Endothelial cell of umbilical vein (primary cell): ENCODE data around the gene ECHDC1.

ENCODE experiments used
- CTCF ChIP-seq, 2 donors: IDR thresholded peaks; 1 replicate in 1 of 2; 2 replicates in 1 of 2; pipeline ENCODE4 v1.5.1; 2011; ENCODE audit warnings: low read length in 2 of 2, mild to moderate bottlenecking in 2 of 2, moderate library complexity in 2 of 2, control low read depth in 1 of 2, inconsistent platforms in 1 of 2, low read depth in 1 of 2; ENCODE audit not compliant: insufficient read depth in 1 of 2; ENCODE audit errors: extremely low read depth in 1 of 2
- FOS ChIP-seq: IDR thresholded peaks from 2 replicates; pipeline ENCODE4 v1.6.1; 2011; ENCODE audit warnings: mild to moderate bottlenecking, low read length, moderate library complexity, borderline replicate concordance; ENCODE audit not compliant: insufficient read depth
- MAX ChIP-seq: IDR thresholded peaks from 2 replicates; pipeline ENCODE4 v1.6.1; 2011; ENCODE audit not compliant: insufficient read depth, insufficient read length
- POLR2A ChIP-seq: IDR thresholded peaks from 2 replicates; pipeline ENCODE4 v1.6.1; 2012; ENCODE audit warnings: low read depth, mild to moderate bottlenecking, control low read depth, low read length
- POLR2AphosphoS5 ChIP-seq: IDR thresholded peaks from 2 replicates; pipeline ENCODE4 v1.6.1; 2012; ENCODE audit warnings: low read depth, mild to moderate bottlenecking, control low read depth, low read length, moderate library complexity; ENCODE audit not compliant: insufficient read depth

DNA sequence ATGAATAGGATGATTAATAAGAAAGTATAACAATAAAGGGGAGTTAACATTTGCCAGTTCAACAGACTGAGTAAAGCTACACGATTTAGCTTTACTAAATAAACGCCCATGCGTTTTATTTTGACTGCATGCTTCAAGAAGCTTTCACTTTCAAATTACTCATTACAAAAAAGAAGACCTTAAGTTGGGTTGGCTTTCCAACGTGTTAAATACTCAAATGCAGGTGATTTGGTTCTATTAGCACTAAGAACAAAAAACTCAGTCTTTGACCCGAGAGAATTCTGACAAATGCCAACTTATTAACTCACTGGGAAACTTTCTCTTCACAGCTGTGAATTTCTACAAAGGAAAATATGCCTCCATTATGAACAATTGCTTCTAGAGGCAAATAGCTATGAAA is 51.9 kb downstream of the ECHDC1 start:
- TF ChIP-seq CTCF (IDR thresholded peaks at IDR 0.05; ENCODE audit: extremely low read depth in 1 of 2, insufficient read depth in 1 of 2, low read depth in 1 of 2, low read length in 2 of 2): no peak
- no peak for TF ChIP-seq POLR2A
- no peak for TF ChIP-seq FOS
- TF ChIP-seq MAX: no peak
- TF ChIP-seq POLR2AphosphoS5: no peak
